HG02571 (cell line): ENCODE measurements around the gene CCM2.
"Not testable (repeated sequence)": the region's sequence is repeated elsewhere in the genome, so short reads cannot be mapped to it uniquely, and the experiment has no call there.

Experiments
- ATAC-seq: cut with Tn5 transposase; IDR thresholded peaks from one replicate; pipeline ENCODE4 v1.9.1; 2021; ENCODE audit warnings: mild to moderate bottlenecking, moderate library complexity; ENCODE audit not compliant: unreplicated experiment

The CCM2 gene

GRCh38 chr7:45098983-45099839 lies 99.2 kb downstream of the CCM2 start:
- no peak for ATAC-seq

GRCh38 chr7:45099891-45100760 lies 100.1 kb downstream of the CCM2 start:
- no peak for ATAC-seq

- ATAC-seq = no peak
These were observed 100.9 kb downstream of the CCM2 start for GRCh38 chr7:45100761-45101480.

GRCh38 chr7:45101748-45102147 lies 101.7 kb downstream of the CCM2 start:
- ATAC-seq = no peak

- no peak for ATAC-seq
These were observed 103.0 kb downstream of the CCM2 start for GRCh38 chr7:45102785-45103712.

- no peak for ATAC-seq
These were observed 104.2 kb downstream of the CCM2 start for GRCh38 chr7:45103958-45104843.

- ATAC-seq = no peak
These were observed 105.0 kb downstream of the CCM2 start for GRCh38 chr7:45104844-45105587.

- no peak for ATAC-seq
These were observed 105.7 kb downstream of the CCM2 start for GRCh38 chr7:45105588-45106188.

GRCh38 chr7:45106820-45107219 lies 106.8 kb downstream of the CCM2 start:
- no peak for ATAC-seq

GRCh38 chr7:45107356-45107755 lies 107.4 kb downstream of the CCM2 start:
- no peak for ATAC-seq

GRCh38 chr7:45108863-45109262 lies 108.9 kb downstream of the CCM2 start:
- no peak for ATAC-seq

GRCh38 chr7:45111298-45112223 lies 111.6 kb downstream of the CCM2 start, which contains the start of gene TBRG4:
TSS of gene TBRG4 (minus strand) at chr7:45111697. CDS start at chr7:45109237, 2,460 bp downstream.
- ATAC-seq = peak; percentile 87

GRCh38 chr7:45112648-45113047 lies 112.6 kb downstream of the CCM2 start:
- no peak for ATAC-seq

GRCh38 chr7:45114257-45114656 lies 114.3 kb downstream of the CCM2 start:
- ATAC-seq = not testable (repeated sequence)

- ATAC-seq = no peak
These were observed 114.9 kb downstream of the CCM2 start for GRCh38 chr7:45114926-45115325.

- ATAC-seq = no peak
These were observed 116.0 kb downstream of the CCM2 start for GRCh38 chr7:45116048-45116447.

- ATAC-seq = no peak
These were observed 117.6 kb downstream of the CCM2 start for GRCh38 chr7:45117582-45117981.
